Activated CD4-positive, alpha-beta T cell treated with anti-CD3 and anti-CD28 coated beads, Interleukin-2, amount 50 U/mL, for 1 hour (primary cell): ENCODE measurements around the gene TANGO2.
"Not testable (repeated sequence)": the region's sequence is repeated elsewhere in the genome, so short reads cannot be mapped to it uniquely, and the experiment has no call there.

Experiments
- DNase-seq: peaks from one replicate; pipeline ENCODE4 v3.0.0-alpha.2; 2020

Gene TANGO2

GRCh38 chr22:20066617-20067383 lies 45.9 kb downstream of the TANGO2 start:
- DNase-seq: no peak

- not testable (repeated sequence) for DNase-seq
Measured at GRCh38 chr22:20067384-20067682, 46.4 kb downstream of the TANGO2 start.

GRCh38 chr22:20068640-20069039 lies 47.7 kb downstream of the TANGO2 start:
- DNase-seq: no peak

GRCh38 chr22:20069331-20070042 lies 48.6 kb downstream of the TANGO2 start:
- no peak for DNase-seq

- no peak for DNase-seq
Measured at GRCh38 chr22:20071524-20071972, 50.6 kb downstream of the TANGO2 start.

- no peak for DNase-seq
Measured at GRCh38 chr22:20076627-20077172, 55.8 kb downstream of the TANGO2 start.

GRCh38 chr22:20079745-20080444 lies 59.0 kb downstream of the TANGO2 start, which contains the start of gene DGCR8:
DGCR8 (plus strand) TSS chr22:20080241; CDS start chr22:20085964, 5,723 bp downstream.
- peak; percentile 60 for DNase-seq

- DNase-seq: peak; percentile 67
Measured at GRCh38 chr22:20080445-20080775, 59.5 kb downstream of the TANGO2 start.

- DNase-seq: peak; percentile 10
Measured at GRCh38 chr22:20080776-20081654, 60.1 kb downstream of the TANGO2 start.

GRCh38 chr22:20083157-20083890 lies 62.4 kb downstream of the TANGO2 start:
- DNase-seq: no peak

- no peak for DNase-seq
Measured at GRCh38 chr22:20083891-20084546, 63.1 kb downstream of the TANGO2 start.

- no peak for DNase-seq
Measured at GRCh38 chr22:20084547-20085413, 63.9 kb downstream of the TANGO2 start.

GRCh38 chr22:20085651-20086050 lies 64.7 kb downstream of the TANGO2 start:
- DNase-seq: no peak

- DNase-seq: no peak
Measured at GRCh38 chr22:20086101-20086599, 65.2 kb downstream of the TANGO2 start.

- no peak for DNase-seq
Measured at GRCh38 chr22:20086763-20087162, 65.9 kb downstream of the TANGO2 start.

GRCh38 chr22:20087319-20088262 lies 66.7 kb downstream of the TANGO2 start:
- no peak for DNase-seq

- no peak for DNase-seq
Measured at GRCh38 chr22:20088263-20088648, 67.3 kb downstream of the TANGO2 start.

GRCh38 chr22:20089226-20089976 lies 68.5 kb downstream of the TANGO2 start:
- no peak for DNase-seq
